ENCODE data around the gene ATG101. TPM values are rescaled to one million over a fixed set of nuclear protein-coding genes. Genes with fewer than 3 reads are reported as not detected.

ATG101 gene
- total RNA-seq, 1 experiment from 2014 or later, result 66.9 TPM

GRCh38 chr12:52043386-52044212, 26.2 kb upstream of the ATG101 start:
- Mint-ChIP-seq H3K9me3 (ENCODE audit: unreplicated experiment) (no peaks in the 10 kb centered on the region), H3K36me3 (ENCODE audit: insufficient read depth, unreplicated experiment) (no peaks in the 10 kb centered on the region)
- POLR2A ChIA-PET, result interaction anchor here (1.2 to 1.7 kb wide), 3 partner anchors 11 to 26 kb away, joined by 3 to 6 read pairs (median 6); partner anchors contain the start of gene ATG101

GRCh38 chr12:52044292-52044983, 25.3 kb upstream of the ATG101 start:
- intact Hi-C loops (cut with micrococcal nuclease), result no loop called here
- CTCF ChIA-PET, result interaction anchor here (0.5 to 2.8 kb wide), 6 partner anchors 18 to 99 kb away, joined by 3 to 34 read pairs (median 4); no protein-coding TSS in a partner anchor
- no TSS peak for BruUV-seq (replicated peaks)
- Mint-ChIP-seq H3K27me3 (ENCODE audit: insufficient read depth, unreplicated experiment) (peaks cover 7% of the 10 kb centered on the region), H3K36me3 (ENCODE audit: insufficient read depth, unreplicated experiment) (no peaks in the 10 kb centered on the region), H3K27ac (ENCODE audit: low read depth, unreplicated experiment) (no peak overlapping the region), H3K4me3 (ENCODE audit: unreplicated experiment) (no peak overlapping the region), H3K9me3 (ENCODE audit: unreplicated experiment) (no peaks in the 10 kb centered on the region), H3K4me1 (ENCODE audit: insufficient read depth, unreplicated experiment) (peaks cover 10% of the 10 kb centered on the region)
- TF ChIP-seq CTCF (IDR thresholded peaks at IDR 0.05; ENCODE audit: unreplicated experiment), result no peak
- POLR2A ChIA-PET, result interaction anchor here (0.7 to 1.7 kb wide), 4 partner anchors 12 to 25 kb away, joined by 3 to 6 read pairs (median 4); partner anchors contain the start of gene ATG101
- no peak for DNase-seq (ENCODE audit: unreplicated experiment)

More at GRCh38 chr12:52043386-52044212, 26.2 kb upstream of the ATG101 start:
- CTCF ChIA-PET, result interaction anchor here (1.2 to 2.8 kb wide), 3 partner anchors 17 to 63 kb away, joined by 3 to 34 read pairs (median 9); no protein-coding TSS in a partner anchor
- BruUV-seq (replicated peaks), result no TSS peak
- no peak for TF ChIP-seq CTCF (IDR thresholded peaks at IDR 0.05; ENCODE audit: unreplicated experiment)
- no peaks in the 10 kb centered on the region for H3K27me3 Mint-ChIP-seq (ENCODE audit: insufficient read depth, unreplicated experiment)
- intact Hi-C loops (cut with micrococcal nuclease), result no loop called here
- DNase-seq (ENCODE audit: unreplicated experiment), result no peak
- H3K4me3 Mint-ChIP-seq (ENCODE audit: unreplicated experiment), result no peak overlapping the region
- H3K27ac Mint-ChIP-seq (ENCODE audit: low read depth, unreplicated experiment), result no peak overlapping the region
- H3K4me1 Mint-ChIP-seq (ENCODE audit: insufficient read depth, unreplicated experiment), result peaks cover 6% of the 10 kb centered on the region

GRCh38 chr12:52045794-52046199, 24.0 kb upstream of the ATG101 start:
- peaks cover 22% of the 10 kb centered on the region for H3K4me1 Mint-ChIP-seq (ENCODE audit: insufficient read depth, unreplicated experiment)
- H3K36me3 Mint-ChIP-seq (ENCODE audit: insufficient read depth, unreplicated experiment), result peaks cover 5% of the 10 kb centered on the region
- peaks cover 11% of the 10 kb centered on the region for H3K27me3 Mint-ChIP-seq (ENCODE audit: insufficient read depth, unreplicated experiment)
- no peak for DNase-seq (ENCODE audit: unreplicated experiment)
- ChIA-PET CTCF (interaction anchor here (1.0 to 1.3 kb wide), 2 partner anchors 20 to 22 kb away, joined by 3 to 6 read pairs; no protein-coding TSS in a partner anchor), POLR2A (interaction anchor here (0.7 kb wide), 1 partner anchor 9 kb away, joined by 3 read pairs; no protein-coding TSS in a partner anchor)
- BruUV-seq (replicated peaks), result no TSS peak
- H3K4me3 Mint-ChIP-seq (ENCODE audit: unreplicated experiment), result no peak overlapping the region
- intact Hi-C loops (cut with micrococcal nuclease), result no loop called here
- no peak for TF ChIP-seq CTCF (IDR thresholded peaks at IDR 0.05; ENCODE audit: unreplicated experiment)
- no peaks in the 10 kb centered on the region for H3K9me3 Mint-ChIP-seq (ENCODE audit: unreplicated experiment)
- no peak overlapping the region for H3K27ac Mint-ChIP-seq (ENCODE audit: low read depth, unreplicated experiment)

GRCh38 chr12:52046859-52047258, 22.9 kb upstream of the ATG101 start:
- CTCF ChIA-PET, result interaction anchor here (0.5 to 2.6 kb wide), 3 partner anchors 14 to 1536 kb away, joined by 3 to 14 read pairs (median 4); no protein-coding TSS in a partner anchor
- POLR2A ChIA-PET, result interaction anchor here (1.2 kb wide), 1 partner anchor 25 kb away, joined by 3 read pairs; no protein-coding TSS in a partner anchor
- intact Hi-C loops (cut with micrococcal nuclease), result no loop called here
- no peak for TF ChIP-seq CTCF (IDR thresholded peaks at IDR 0.05; ENCODE audit: unreplicated experiment)
- no peak for DNase-seq (ENCODE audit: unreplicated experiment)
- Mint-ChIP-seq H3K36me3 (ENCODE audit: insufficient read depth, unreplicated experiment) (peaks cover 5% of the 10 kb centered on the region), H3K4me1 (ENCODE audit: insufficient read depth, unreplicated experiment) (peaks cover 23% of the 10 kb centered on the region), H3K27me3 (ENCODE audit: insufficient read depth, unreplicated experiment) (peaks cover 11% of the 10 kb centered on the region), H3K9me3 (ENCODE audit: unreplicated experiment) (no peaks in the 10 kb centered on the region), H3K27ac (ENCODE audit: low read depth, unreplicated experiment) (no peak overlapping the region), H3K4me3 (ENCODE audit: unreplicated experiment) (no peak overlapping the region)
- BruUV-seq (replicated peaks), result no TSS peak
